Measurements from ENCODE around the gene SLIT3. TPM values are rescaled to one million over a fixed set of nuclear protein-coding genes. Genes with fewer than 3 reads are reported as not detected.

SLIT3 gene
- total and polyA plus RNA-seq, 2 donors (not counting 3 experiments of a cell fraction or from before 2014, with no cell fraction given) = 0.90 to 1.0 TPM

DNA sequence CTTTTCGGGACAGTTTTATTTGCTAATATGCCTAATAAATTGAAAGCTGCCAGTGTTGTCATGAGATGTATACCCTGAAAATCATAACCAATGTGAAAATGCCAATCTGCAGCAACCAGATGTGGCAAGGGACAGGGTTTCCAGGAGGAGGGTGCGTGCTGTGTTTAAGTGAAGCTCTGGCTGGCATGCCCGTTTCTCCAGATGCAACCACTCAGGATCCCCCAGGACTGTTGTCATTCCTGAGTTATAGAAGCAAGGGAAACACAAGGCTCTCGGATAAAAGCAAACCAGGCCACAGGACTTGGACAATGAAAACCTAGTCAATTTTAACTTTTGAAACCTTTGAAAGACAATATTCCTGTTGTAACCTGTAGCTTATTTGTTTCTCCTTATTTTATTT lies 360.2 kb downstream of the SLIT3 start:
- CTCF ChIA-PET = no interaction called here
- Histone ChIP-seq H4K20me1 (replicated peaks; ENCODE audit: control insufficient read depth, extremely low read depth, insufficient read depth, low read length) (no peaks in the 10 kb centered on the region), H3K4me3 (replicated peaks in 1 of 3; ENCODE audit: insufficient read depth in 1 of 3, low read depth in 1 of 3, low read length in 3 of 3) (no peak overlapping the region), H3K79me2 (ENCODE audit: control insufficient read depth, insufficient read depth, low read length) (no peaks in the 10 kb centered on the region), H3K9me1 (replicated peaks; ENCODE audit: control insufficient read depth, extremely low read depth, insufficient read depth, low read length) (no peaks in the 10 kb centered on the region), H2AFZ (ENCODE audit: low read depth, low read length) (no peak overlapping the region), H3K4me2 (ENCODE audit: insufficient read depth, low read length) (no peak overlapping the region), H3K36me3 (ENCODE audit: control insufficient read depth in 2 of 2, extremely low read depth in 1 of 2, insufficient read depth in 2 of 2, low read length in 2 of 2) (no peaks in the 10 kb centered on the region), H3K27me3 (ENCODE audit: control insufficient read depth in 2 of 2, insufficient read depth in 2 of 2, low read length in 2 of 2) (no peaks in the 10 kb centered on the region), H3K9me3 (replicated peaks; ENCODE audit: control insufficient read depth, insufficient read depth, low read length) (no peaks in the 10 kb centered on the region), H3K4me1 (ENCODE audit: control insufficient read depth, extremely low read depth, insufficient read depth, low read length) (no peaks in the 10 kb centered on the region), H3K27ac (ENCODE audit: insufficient read depth, low read depth, low read length) (no peak overlapping the region), H3K9ac (replicated peaks; ENCODE audit: extremely low read depth, insufficient read depth, low read length) (no peak overlapping the region)
- DNase-seq (ENCODE audit: low read depth, low spot score) (no peak), FAIRE-seq (no peak)
- POLR2A ChIA-PET = no interaction called here
- intact Hi-C loops (cut with micrococcal nuclease) = no loop called here
- TF ChIP-seq EZH2 (IDR thresholded peaks at IDR 0.05; ENCODE audit: borderline replicate concordance, low read depth, low read length, severe bottlenecking) (no peak), POLR2AphosphoS5 (IDR thresholded peaks at IDR 0.05; ENCODE audit: insufficient read depth, low read depth, low read length) (no peak), FOS (IDR thresholded peaks at IDR 0.05; ENCODE audit: borderline replicate concordance, insufficient read depth, low read length) (no peak), POLR2A (IDR thresholded peaks at IDR 0.05; ENCODE audit: low read depth, low read length) (no peak), JUN (IDR thresholded peaks at IDR 0.05; ENCODE audit: borderline replicate concordance, insufficient read depth, insufficient read length, low read depth) (no peak), GATA2 (IDR thresholded peaks at IDR 0.05; ENCODE audit: insufficient read depth, insufficient read length, low read depth, low read length) (no peak), MYC (IDR thresholded peaks at IDR 0.05; ENCODE audit: low read depth, low read length) (no peak)
- TF ChIP-seq, protein P1, sequence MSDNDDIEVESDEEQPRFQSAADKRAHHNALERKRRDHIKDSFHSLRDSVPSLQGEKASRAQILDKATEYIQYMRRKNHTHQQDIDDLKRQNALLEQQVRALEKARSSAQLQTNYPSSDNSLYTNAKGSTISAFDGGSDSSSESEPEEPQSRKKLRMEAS (IDR thresholded peaks at IDR 0.05; ENCODE audit: insufficient read depth, insufficient read length) = no peak
- TF ChIP-seq, protein P2, sequence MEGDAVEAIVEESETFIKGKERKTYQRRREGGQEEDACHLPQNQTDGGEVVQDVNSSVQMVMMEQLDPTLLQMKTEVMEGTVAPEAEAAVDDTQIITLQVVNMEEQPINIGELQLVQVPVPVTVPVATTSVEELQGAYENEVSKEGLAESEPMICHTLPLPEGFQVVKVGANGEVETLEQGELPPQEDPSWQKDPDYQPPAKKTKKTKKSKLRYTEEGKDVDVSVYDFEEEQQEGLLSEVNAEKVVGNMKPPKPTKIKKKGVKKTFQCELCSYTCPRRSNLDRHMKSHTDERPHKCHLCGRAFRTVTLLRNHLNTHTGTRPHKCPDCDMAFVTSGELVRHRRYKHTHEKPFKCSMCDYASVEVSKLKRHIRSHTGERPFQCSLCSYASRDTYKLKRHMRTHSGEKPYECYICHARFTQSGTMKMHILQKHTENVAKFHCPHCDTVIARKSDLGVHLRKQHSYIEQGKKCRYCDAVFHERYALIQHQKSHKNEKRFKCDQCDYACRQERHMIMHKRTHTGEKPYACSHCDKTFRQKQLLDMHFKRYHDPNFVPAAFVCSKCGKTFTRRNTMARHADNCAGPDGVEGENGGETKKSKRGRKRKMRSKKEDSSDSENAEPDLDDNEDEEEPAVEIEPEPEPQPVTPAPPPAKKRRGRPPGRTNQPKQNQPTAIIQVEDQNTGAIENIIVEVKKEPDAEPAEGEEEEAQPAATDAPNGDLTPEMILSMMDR (IDR thresholded peaks at IDR 0.05; ENCODE audit: extremely low read depth in 1 of 2, insufficient read depth in 1 of 2, low read depth in 1 of 2, low read length in 2 of 2) = no peak
- BruUV-seq (replicated peaks) = no TSS peak
- dilution Hi-C loops (cut with MboI; ENCODE audit: extremely low pct_ligation_motif_present, low sequenced_read_pairs) = no loop called here
